ENCODE results near the gene KRTAP10-8.

The KRTAP10-8 gene

GRCh38 chr21:44579833-44580144 is 32.1 kb upstream of the KRTAP10-8 start:
- TF ChIP-seq ZNF565 (CRISPR knock-in tag; conservative IDR thresholded peaks at IDR 0.05; ENCODE audit: low read depth) (no peak), ZFP30 (CRISPR knock-in tag; IDR thresholded peaks at IDR 0.05) (no peak), ZNF70 (CRISPR knock-in tag; IDR thresholded peaks at IDR 0.05) (no peak), ISL1 (CRISPR knock-in tag; IDR thresholded peaks at IDR 0.05) (no peak), ZNF8 (CRISPR knock-in tag; IDR thresholded peaks at IDR 0.05) (no peak), TSHZ2 (CRISPR knock-in tag; IDR thresholded peaks at IDR 0.05) (no peak), CSDC2 (CRISPR knock-in tag; IDR thresholded peaks at IDR 0.05) (no peak), BACH2 (CRISPR knock-in tag; IDR thresholded peaks at IDR 0.05; ENCODE audit: borderline replicate concordance) (no peak), TOX (CRISPR knock-in tag; IDR thresholded peaks at IDR 0.05; ENCODE audit: borderline replicate concordance) (no peak), ARNTL (CRISPR knock-in tag; IDR thresholded peaks at IDR 0.05; ENCODE audit: borderline replicate concordance, low read depth) (no peak), SNAI2 (CRISPR knock-in tag; IDR thresholded peaks at IDR 0.05) (no peak), PPARA (CRISPR knock-in tag; IDR thresholded peaks at IDR 0.05; ENCODE audit: borderline replicate concordance) (no peak), ZFP3 (CRISPR knock-in tag; IDR thresholded peaks at IDR 0.05) (no peak), RARB (CRISPR knock-in tag; IDR thresholded peaks at IDR 0.05) (no peak), CREB5 (CRISPR knock-in tag; IDR thresholded peaks at IDR 0.05; ENCODE audit: low read depth) (no peak), GLIS3 (CRISPR knock-in tag; IDR thresholded peaks at IDR 0.05) (no peak)

GRCh38 chr21:44580231-44580821 is 31.6 kb upstream of the KRTAP10-8 start, which contains the start of gene KRTAP10-5:
Gene KRTAP10-5, minus strand, starts transcription at chr21:44580604. Its CDS starts 26 bp downstream, at chr21:44580578.
- peak; percentile 40; the same call in 1 of the 3 replicates for ATAC-seq

More at GRCh38 chr21:44579833-44580144, 32.1 kb upstream of the KRTAP10-8 start:
- ATAC-seq: no peak

- ATAC-seq: no peak
- no peak for TF ChIP-seq ISL1 (CRISPR knock-in tag; IDR thresholded peaks at IDR 0.05)
- no peak for TF ChIP-seq ZNF8 (CRISPR knock-in tag; IDR thresholded peaks at IDR 0.05)
- no peak for TF ChIP-seq PPARA (CRISPR knock-in tag; IDR thresholded peaks at IDR 0.05; ENCODE audit: borderline replicate concordance)
- TF ChIP-seq ZNF70 (CRISPR knock-in tag; IDR thresholded peaks at IDR 0.05): no peak
- TF ChIP-seq RARB (CRISPR knock-in tag; IDR thresholded peaks at IDR 0.05): no peak
- TF ChIP-seq CREB5 (CRISPR knock-in tag; IDR thresholded peaks at IDR 0.05; ENCODE audit: low read depth): no peak
- no peak for TF ChIP-seq PATZ1 (CRISPR knock-in tag; IDR thresholded peaks at IDR 0.05; ENCODE audit: borderline replicate concordance)
- TF ChIP-seq OSR1 (CRISPR knock-in tag; IDR thresholded peaks at IDR 0.05): no peak
- no peak for TF ChIP-seq ARNTL (CRISPR knock-in tag; IDR thresholded peaks at IDR 0.05; ENCODE audit: borderline replicate concordance, low read depth)
- no peak for TF ChIP-seq CSDC2 (CRISPR knock-in tag; IDR thresholded peaks at IDR 0.05)
- no peak for TF ChIP-seq BACH2 (CRISPR knock-in tag; IDR thresholded peaks at IDR 0.05; ENCODE audit: borderline replicate concordance)
- TF ChIP-seq TSHZ2 (CRISPR knock-in tag; IDR thresholded peaks at IDR 0.05): no peak
- TF ChIP-seq TOX (CRISPR knock-in tag; IDR thresholded peaks at IDR 0.05; ENCODE audit: borderline replicate concordance): no peak
- no peak for TF ChIP-seq ZC3H10 (CRISPR knock-in tag; IDR thresholded peaks at IDR 0.05)
- no peak for TF ChIP-seq ZNF565 (CRISPR knock-in tag; conservative IDR thresholded peaks at IDR 0.05; ENCODE audit: low read depth)
- TF ChIP-seq ESRRG (CRISPR knock-in tag; IDR thresholded peaks at IDR 0.05): no peak
- TF ChIP-seq GLIS3 (CRISPR knock-in tag; IDR thresholded peaks at IDR 0.05): no peak
- no peak for TF ChIP-seq ZFP30 (CRISPR knock-in tag; IDR thresholded peaks at IDR 0.05)
Measured at GRCh38 chr21:44581158-44581557, 30.7 kb upstream of the KRTAP10-8 start.

Data from SK-N-SH treated with all-trans-retinoic acid at 6 μM for 48 hours (cell line).